ENCODE measurements around the gene MAJIN. TPM values are rescaled to one million over a fixed set of nuclear protein-coding genes. Genes with fewer than 3 reads are reported as not detected.

Gene MAJIN
- total RNA-seq, 3 donors from 2014 or later (not counting 1 experiment from before 2014, with no cell fraction given), result not detected

GRCh38 chr11:64933213-64933934 lies 38.5 kb downstream of the MAJIN start:
- Histone ChIP-seq H3K9me3 (ENCODE audit: control insufficient read depth, insufficient read depth, low read length) (no peaks in the 10 kb centered on the region), H3K4me3 (ENCODE audit: low read length) (no peak overlapping the region), H3K27me3 (ENCODE audit: control insufficient read depth, insufficient read depth, low read length) (no peaks in the 10 kb centered on the region), H3K4me1 (ENCODE audit: control insufficient read depth, insufficient read depth, low read length) (no peaks in the 10 kb centered on the region), H3K27ac (ENCODE audit: low read length) (no peak overlapping the region), H3K36me3 (ENCODE audit: control insufficient read depth, insufficient read depth, low read length) (peaks cover 30% of the 10 kb centered on the region)
- no peak for ATAC-seq
- intact Hi-C loops (cut with micrococcal nuclease), result no loop called here
- no peak for TF ChIP-seq CTCF (IDR thresholded peaks at IDR 0.05)
- Mint-ChIP-seq H3K27me3 (ENCODE audit: low read depth in 2 of 2) (no peaks in the 10 kb centered on the region), H3K36me3 (no peaks in the 10 kb centered on the region), H3K4me3 (no peak overlapping the region), H3K9me3 (no peaks in the 10 kb centered on the region), H3K4me1 (no peaks in the 10 kb centered on the region), H3K27ac (no peak overlapping the region)
- no peak for DNase-seq
- 94% methylated on average over 11 of the region's 12 CpGs for WGBS (ENCODE audit: insufficient coverage)

GRCh38 chr11:64932324-64932723 lies 39.6 kb downstream of the MAJIN start:
- no peak for TF ChIP-seq CTCF (IDR thresholded peaks at IDR 0.05)
- Histone ChIP-seq H3K9me3 (ENCODE audit: control insufficient read depth, insufficient read depth, low read length) (no peaks in the 10 kb centered on the region), H3K4me3 (ENCODE audit: low read length) (no peak overlapping the region), H3K36me3 (ENCODE audit: control insufficient read depth, insufficient read depth, low read length) (peaks cover 30% of the 10 kb centered on the region), H3K4me1 (ENCODE audit: control insufficient read depth, insufficient read depth, low read length) (no peaks in the 10 kb centered on the region), H3K27me3 (ENCODE audit: control insufficient read depth, insufficient read depth, low read length) (no peaks in the 10 kb centered on the region), H3K27ac (ENCODE audit: low read length) (no peak overlapping the region)
- intact Hi-C loops (cut with micrococcal nuclease), result no loop called here
- ATAC-seq (no peak), DNase-seq (no peak)
- Mint-ChIP-seq H3K9me3 (no peaks in the 10 kb centered on the region), H3K4me1 (no peaks in the 10 kb centered on the region), H3K27ac (no peak overlapping the region), H3K27me3 (ENCODE audit: low read depth in 2 of 2) (no peaks in the 10 kb centered on the region), H3K4me3 (no peak overlapping the region), H3K36me3 (no peaks in the 10 kb centered on the region)
- 88% methylated on average over 2 of the region's 5 CpGs for WGBS (ENCODE audit: insufficient coverage)

DNA sequence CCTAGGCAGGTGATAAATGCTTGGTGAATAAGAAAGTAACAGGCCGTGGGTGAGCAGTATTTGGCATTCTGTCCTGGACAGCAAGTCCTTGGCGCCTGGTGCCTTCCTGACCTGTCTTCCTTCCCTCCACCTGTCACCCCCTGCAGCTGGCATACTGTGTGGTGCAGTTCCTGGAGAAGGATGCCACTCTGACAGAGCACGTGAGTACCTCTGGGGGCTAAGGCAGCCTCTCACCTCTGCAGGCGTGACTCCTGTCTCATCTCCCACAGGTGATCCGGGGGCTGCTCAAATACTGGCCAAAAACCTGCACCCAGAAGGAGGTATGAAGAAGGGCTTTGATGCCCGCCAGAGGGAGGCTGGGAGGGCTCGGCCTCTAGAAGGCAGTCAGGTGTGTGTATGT lies 40.6 kb downstream of the MAJIN start:
- Histone ChIP-seq H3K36me3 (ENCODE audit: control insufficient read depth, insufficient read depth, low read length) (peaks cover 30% of the 10 kb centered on the region), H3K4me1 (ENCODE audit: control insufficient read depth, insufficient read depth, low read length) (no peaks in the 10 kb centered on the region), H3K4me3 (ENCODE audit: low read length) (no peak overlapping the region), H3K9me3 (ENCODE audit: control insufficient read depth, insufficient read depth, low read length) (no peaks in the 10 kb centered on the region), H3K27me3 (ENCODE audit: control insufficient read depth, insufficient read depth, low read length) (no peaks in the 10 kb centered on the region), H3K27ac (ENCODE audit: low read length) (no peak overlapping the region)
- no peaks in the 10 kb centered on the region for H3K27me3 Mint-ChIP-seq (ENCODE audit: low read depth in 2 of 2)
- H3K4me1 Mint-ChIP-seq, result peaks cover 0 to 3% of the 10 kb centered on the region in 2 donors
- no peak for DNase-seq
- no peak for ATAC-seq
- WGBS (ENCODE audit: insufficient coverage), result 96% methylated on average over 5 of the region's 7 CpGs
- no peak overlapping the region for H3K4me3 Mint-ChIP-seq
- no peaks in the 10 kb centered on the region for H3K9me3 Mint-ChIP-seq
- intact Hi-C loops (cut with micrococcal nuclease), result no loop called here
- H3K27ac Mint-ChIP-seq, result no peak overlapping the region
- H3K36me3 Mint-ChIP-seq, result no peaks in the 10 kb centered on the region
- TF ChIP-seq CTCF (IDR thresholded peaks at IDR 0.05), result no peak

DNA sequence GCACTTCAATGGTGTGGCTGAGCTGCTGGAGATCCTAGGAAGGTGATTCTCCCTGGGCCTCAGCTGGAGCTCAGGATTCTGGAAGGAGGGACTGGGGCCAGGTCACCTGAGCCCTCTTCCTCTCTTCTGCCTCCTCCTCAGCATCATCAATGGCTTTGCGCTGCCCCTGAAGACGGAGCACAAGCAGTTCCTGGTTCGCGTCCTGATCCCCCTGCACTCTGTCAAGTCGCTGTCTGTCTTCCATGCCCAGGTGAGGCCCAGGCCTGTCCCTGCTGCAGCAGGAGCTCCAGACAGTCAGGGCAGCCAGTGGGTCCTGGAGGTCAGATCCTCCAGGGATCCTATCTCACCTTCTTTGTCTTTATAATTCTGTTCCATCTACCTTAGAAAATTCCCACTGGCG lies 41.6 kb downstream of the MAJIN start:
- no peak for ATAC-seq
- Histone ChIP-seq H3K4me1 (ENCODE audit: control insufficient read depth, insufficient read depth, low read length) (peaks cover 7% of the 10 kb centered on the region), H3K9me3 (ENCODE audit: control insufficient read depth, insufficient read depth, low read length) (no peaks in the 10 kb centered on the region), H3K36me3 (ENCODE audit: control insufficient read depth, insufficient read depth, low read length) (peaks cover 30% of the 10 kb centered on the region), H3K27ac (ENCODE audit: low read length) (no peak overlapping the region), H3K4me3 (ENCODE audit: low read length) (no peak overlapping the region), H3K27me3 (ENCODE audit: control insufficient read depth, insufficient read depth, low read length) (no peaks in the 10 kb centered on the region)
- Mint-ChIP-seq H3K36me3 (no peaks in the 10 kb centered on the region), H3K27ac (no peak overlapping the region), H3K4me1 (peaks cover 0 to 7% of the 10 kb centered on the region in 2 donors), H3K9me3 (no peaks in the 10 kb centered on the region), H3K27me3 (ENCODE audit: low read depth in 2 of 2) (no peaks in the 10 kb centered on the region), H3K4me3 (no peak overlapping the region)
- intact Hi-C loops (cut with micrococcal nuclease), result no loop called here
- TF ChIP-seq CTCF (IDR thresholded peaks at IDR 0.05), result no peak
- DNase-seq, result no peak
- WGBS (ENCODE audit: insufficient coverage), result 98% methylated on average over 6 of the region's 6 CpGs
